Skin of body (tissue), 2 donors: ENCODE results near the gene RCBTB1. TPM values are rescaled to one million over a fixed set of nuclear protein-coding genes. Genes with fewer than 3 reads are reported as not detected.
A peak's percentile ranks its signal among the peaks of the same experiment; 100 is the strongest.
"Not testable (repeated sequence)": the region's sequence is repeated elsewhere in the genome, so short reads cannot be mapped to it uniquely, and the experiment has no call there.

Experiments used
- DNase-seq: peaks from one replicate; lab custom pipeline; 2025; lab: John Stamatoyannopoulos, UW
- total RNA-seq: library from RNA; depleted of rRNA; stranded (reverse); fragments of >200 nt; gene quantifications from one replicate; pipeline ENCODE4 v1.2.3, GENCODE V29; 2014

RCBTB1 gene
- total RNA-seq, 1 donor from 2014 or later: 12.5 TPM

DNA sequence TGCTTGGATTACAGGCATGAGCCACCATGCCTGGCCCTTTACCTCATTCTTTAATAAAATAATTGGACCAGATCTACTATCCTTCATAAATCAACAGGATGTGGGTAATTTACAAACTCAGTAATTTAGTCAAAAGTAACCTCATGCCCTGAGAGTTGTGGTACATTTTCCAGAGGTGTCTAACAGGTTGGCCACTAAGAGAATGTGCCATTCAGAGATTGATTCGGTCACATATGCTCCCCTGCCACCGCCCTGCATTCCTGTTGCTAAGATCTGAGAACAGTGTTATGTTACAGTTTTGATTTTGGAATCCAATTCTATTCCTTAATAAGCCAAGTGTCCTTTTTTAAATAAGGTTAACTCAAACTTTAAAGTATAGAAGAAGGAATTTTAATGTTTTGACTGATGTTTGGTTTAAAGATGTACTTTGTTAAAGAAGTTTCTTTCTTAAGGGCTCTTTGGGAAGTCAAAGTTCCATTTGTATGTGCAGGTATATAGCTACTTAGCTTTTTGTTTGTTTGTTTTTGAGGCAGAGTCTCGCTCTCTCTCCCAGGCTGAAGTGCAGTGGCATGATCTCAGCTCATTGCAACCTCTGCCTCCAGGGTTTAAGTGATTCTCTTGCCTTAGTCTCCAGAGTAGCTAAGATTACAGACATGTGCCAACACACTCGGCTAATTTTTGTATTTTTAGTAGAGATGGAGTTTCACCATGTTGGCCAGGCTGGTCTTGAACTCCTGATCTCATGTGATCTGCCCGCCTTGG is 60.4 kb downstream of the RCBTB1 start:
- DNase-seq: no peak

DNA sequence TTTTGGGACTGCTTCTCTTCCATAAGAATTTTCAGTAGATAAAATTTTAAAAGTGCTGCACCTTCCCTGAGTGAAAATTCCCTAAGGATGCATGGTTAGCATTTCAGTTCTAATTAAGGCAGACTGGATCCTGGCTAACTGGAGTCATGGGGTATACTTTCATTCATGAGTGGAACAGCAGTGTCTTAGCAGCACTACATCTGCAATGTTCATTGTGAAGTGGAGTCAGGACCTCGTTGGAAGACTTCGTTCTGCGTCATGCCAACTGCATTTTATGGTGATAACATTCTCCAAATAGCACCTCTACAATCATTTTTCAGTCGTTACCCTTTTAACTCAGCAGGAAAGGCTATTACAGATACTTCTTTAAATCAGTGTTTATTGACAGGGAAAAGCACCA is 64.1 kb downstream of the RCBTB1 start:
- no peak for DNase-seq

DNA sequence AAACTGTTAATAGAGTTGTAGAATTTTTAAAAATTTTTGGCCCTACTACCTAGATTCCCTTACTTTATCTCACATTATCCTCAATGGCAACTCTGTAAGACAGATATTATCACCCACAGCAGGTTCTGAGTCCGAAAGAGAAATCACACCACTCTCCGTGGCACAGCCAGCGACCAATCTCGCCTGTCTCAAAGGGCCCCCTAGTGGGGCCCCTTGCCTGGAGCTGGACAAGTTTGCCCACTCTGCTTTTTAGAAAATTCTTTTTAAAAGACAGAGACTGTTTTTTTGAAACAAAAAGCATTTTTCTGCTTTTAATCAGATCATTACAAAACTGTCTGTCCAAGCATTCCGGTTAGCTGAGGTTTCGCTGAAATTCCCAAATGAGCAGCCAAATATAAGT is 67.9 kb downstream of the RCBTB1 start:
- no peak for DNase-seq

DNA sequence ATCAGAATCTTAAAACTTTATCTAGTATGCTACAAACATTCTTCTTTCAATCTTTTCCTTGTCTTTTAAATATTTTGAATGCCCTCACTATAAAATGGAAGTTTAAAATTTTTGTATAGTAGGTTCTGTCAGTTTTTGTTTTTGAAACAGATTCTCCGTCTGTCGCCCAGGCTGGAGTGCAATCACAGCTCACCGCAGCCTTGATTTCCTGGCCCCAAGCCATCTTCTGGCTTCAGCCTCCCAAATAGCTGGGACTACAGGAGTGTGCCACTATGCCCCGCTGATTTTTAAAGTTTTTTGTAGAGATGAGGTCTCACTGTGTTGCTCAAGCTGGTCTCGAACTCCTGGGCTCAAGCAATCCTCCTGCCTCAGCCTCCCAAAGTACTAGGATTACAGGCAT is 68.9 kb downstream of the RCBTB1 start:
- no peak for DNase-seq

DNA sequence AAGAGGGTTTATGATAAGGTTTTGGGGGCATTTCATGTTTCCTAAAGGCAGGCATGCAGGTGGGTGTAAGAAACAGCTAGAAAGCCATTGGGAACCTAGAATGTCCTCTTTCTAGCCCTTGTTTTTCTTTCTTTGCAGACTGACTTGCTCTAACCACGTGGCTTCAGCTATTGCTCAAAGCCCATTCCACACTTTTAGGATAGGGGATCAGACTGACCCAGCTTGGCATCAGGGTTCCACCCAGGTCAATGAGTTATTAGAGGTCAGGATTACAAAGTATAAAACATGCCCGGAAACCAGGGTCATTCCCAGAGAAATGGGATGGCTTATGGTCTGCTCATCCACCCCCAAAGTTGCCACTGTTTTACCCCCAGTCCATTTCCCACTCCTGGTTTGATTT is 72.8 kb downstream of the RCBTB1 start:
- DNase-seq: no peak

DNA sequence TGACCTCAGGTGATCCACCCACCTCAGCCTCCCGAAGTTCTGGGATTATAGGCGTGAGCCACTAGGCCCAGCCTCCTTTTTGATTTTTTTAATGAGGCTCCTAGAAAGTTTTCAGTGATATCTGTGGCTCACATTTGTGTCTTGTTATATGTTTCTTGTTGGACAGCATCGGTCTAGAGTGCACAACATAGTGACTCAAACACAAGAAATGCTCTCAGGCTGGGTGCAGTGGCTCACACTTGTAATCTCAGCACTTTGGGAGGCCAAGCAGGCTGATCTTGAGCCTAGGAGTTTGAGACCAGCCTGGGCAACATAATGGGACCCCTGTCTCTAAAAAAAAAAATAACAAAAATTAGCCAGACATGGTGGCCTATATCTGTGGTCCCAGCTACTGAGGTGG is 81.4 kb downstream of the RCBTB1 start:
- no peak for DNase-seq

DNA sequence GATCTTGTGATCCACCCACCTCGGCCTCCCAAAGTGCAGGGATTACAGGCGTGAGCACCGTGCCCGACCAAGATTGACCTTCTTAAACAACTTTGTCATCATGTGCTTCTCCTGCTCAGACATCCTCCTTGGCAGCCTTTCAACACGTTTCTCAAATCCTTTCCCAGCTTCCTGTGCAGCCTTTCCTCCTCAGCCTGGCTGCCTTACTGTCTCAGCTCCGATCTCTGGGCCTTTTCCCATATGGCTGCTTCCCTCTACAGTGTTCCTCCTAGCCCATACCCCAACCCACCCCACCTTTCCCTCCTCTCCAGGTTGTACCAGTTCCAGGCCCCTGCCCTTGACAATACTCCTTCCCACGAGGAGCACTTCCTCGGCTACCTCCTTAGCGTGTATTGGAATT is 82.4 kb downstream of the RCBTB1 start:
- DNase-seq: no peak

DNA sequence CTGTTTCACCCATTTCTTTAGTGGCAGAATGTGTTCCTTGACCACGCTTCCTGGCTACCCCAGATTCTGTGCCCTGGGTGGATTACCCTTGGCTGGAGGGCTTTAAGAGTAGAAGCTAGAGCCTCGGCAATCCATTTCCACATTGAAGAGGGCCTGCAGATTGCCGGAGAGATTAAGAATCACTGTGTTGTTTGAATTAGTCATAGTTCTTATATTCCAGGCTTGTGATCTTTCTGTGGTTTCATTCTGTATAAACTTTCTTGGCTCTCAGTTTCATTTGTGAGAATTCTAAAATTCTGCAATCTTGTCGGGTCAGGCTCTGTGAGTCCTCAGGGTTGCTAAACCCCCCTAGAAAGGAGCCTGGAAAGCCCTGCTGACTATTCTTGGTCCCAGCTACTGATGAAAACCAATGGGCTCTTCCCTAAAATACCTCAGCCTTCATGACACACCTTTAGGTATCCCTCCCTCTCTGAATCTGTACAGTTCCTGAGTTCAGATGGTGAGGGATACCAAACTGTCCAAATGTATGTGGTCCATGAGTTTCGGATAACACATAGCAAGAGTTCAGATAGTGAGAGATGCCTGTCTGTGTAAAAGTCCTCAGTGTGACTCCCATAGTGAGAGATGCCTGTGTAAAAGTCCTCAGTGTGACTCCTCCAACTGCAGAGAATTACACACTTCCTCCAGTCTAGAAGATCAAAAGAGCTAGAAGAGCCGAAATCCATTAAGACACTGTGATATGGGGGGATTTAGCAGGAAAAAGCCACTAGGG is 85.3 kb downstream of the RCBTB1 start:
- DNase-seq: no peak

DNA sequence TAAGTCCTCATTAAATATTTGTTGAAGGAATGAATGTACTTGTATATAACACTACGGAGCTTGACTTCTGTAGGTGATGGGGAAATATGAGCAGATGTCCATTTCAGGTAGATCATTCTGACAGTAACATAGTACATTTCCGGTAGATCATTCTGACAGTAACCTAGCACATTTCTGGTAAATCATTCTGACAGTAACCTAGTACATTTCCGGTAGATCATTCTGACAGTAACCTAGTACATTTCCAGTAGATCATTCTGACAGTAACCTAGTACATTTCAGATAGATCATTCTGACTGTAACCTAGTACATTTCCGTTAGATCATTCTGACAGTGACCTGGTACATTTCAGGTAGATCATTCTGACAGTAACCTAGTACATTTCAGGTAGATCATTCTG is 87.2 kb downstream of the RCBTB1 start:
- DNase-seq: no peak

DNA sequence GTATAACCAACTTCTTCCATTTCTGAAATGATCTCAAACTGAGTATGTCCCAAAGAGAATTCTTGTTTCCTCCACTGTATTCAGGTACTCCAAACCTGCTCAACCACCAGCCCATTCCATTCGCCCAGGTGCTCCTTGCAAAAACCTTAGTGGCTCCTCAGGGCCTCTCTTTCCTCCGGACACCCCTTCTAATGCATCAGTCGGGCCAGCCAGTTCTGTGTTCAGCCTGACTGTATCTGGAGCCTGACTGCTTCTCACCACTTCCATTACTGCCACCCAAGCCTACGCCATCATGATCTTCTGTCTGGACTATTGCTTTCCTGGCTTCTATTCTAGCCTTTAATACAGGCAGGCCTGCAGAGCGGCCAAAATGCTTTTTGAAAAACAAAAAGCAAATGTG is 88.1 kb downstream of the RCBTB1 start:
- DNase-seq: no peak

DNA sequence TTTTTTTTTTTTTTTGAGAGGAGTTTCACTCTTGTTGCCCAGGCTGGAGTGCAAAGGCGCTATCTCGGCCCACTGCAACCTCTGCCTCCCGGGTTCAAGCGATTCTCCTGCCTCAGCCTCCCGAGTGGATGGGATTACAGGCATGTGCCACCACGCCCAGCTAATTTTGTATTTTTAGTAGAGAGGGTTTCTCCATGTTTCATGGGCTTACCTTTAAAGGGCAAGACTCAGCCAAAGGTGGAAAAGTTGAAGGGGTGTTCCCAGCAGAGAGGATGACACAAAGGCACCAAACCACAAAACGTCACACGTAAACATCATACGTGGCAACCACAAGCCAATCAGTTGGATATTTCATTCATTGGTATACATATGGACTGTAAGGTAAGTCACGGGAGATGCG is 88.5 kb downstream of the RCBTB1 start:
- DNase-seq: not testable (repeated sequence)

DNA sequence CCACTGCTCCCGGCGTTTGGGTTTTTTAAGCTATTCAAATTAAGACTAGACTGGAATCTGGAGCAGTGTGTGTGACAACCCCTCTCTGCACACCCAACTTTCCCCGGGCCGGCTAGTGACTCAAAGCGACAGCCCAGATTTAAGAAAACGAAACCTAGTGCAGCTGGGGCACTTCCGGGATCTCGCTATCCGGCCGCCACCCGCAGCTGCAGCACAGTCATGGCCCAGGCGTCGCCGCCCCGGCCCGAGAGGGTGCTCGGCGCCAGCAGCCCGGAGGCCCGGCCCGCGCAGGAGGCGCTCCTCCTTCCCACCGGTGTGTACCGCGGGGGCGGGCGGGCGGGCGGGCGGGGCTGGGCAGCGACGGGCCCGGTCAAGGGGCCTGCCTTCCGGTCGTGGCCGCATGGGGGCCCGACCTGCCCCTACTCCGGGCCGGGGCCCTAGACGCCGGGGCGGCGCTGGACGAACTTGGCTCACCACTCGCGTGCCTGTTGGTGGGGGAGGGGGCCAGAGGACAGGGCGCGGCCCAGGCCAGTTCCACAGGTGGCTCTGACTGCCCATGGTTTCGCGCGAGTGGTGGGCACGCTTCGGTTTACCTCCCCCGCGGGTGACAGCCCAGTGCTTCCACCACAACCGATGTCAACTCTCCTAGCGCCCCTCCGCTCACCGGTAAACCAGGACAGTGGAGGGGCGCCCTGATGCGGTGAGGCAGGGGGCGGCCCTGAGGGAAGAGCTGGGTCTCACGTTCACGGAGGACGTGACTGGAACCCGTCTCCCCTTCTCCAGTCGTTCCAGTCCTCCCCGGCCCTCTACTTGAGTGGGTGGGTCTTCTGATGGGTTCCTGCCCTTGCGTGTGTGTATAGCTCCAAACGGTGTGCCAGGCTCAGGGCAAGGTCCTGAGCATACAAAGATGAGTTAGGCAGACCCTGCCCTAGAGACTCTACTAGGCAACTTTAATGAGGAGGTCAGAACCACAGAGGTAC is 89.3 kb downstream of the RCBTB1 start, which contains the start of gene PHF11:
PHF11 (plus strand) TSS at position 171 of the 980 bp plus-strand sequence; CDS start at position 220, 49 bp downstream.
- peak; percentile 47 for DNase-seq

DNA sequence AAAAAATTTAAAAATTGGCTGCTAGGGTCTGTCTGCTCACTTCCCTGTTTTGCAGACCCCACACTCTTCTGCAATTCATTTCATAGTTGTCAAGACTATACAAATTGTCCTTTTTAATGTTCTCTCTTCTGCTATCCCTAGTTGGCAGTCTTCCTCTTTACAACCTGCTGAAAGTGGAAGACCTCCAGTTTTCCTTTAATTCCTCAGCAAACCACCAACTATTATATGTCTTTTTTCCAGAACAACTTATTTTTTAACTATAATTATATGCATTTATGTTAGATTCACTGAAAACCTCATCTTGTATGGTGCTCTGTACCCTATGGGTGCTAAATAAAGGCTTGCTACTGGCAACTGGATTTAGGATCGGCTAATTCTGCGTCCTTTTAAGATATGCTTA is 90.7 kb downstream of the RCBTB1 start:
- no peak for DNase-seq

DNA sequence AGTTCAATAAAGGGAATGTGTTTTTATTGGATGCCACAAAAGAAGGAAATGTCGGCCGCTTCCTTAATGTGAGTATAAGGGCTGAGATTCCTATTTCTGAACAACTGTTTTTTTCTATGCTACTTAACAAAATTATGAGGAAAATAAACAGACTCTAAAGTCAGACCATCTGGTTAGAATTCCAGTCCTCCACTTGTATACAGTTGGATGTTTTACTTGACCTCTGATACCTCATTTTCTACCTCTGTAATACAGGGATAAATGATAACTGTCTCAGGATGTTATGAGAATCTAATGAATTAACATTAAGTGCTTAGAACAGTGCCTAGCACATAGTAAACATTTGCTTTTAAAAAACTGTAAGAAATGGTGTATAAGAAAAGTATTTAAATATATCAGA is 96.8 kb downstream of the RCBTB1 start:
- no peak for DNase-seq

Other genes starting within 250 kb of the RCBTB1 start
- gene CAB39L, start 141.5 kb downstream of the RCBTB1 start, total RNA-seq: 10.9 TPM
- 9.9 TPM for gene SETDB2, start 141.3 kb downstream of the RCBTB1 start, total RNA-seq
- gene PHF11, start 89.6 kb downstream of the RCBTB1 start, total RNA-seq: 20.7 TPM
- 0.59 TPM for gene ARL11, start 42.9 kb upstream of the RCBTB1 start, total RNA-seq
- gene EBPL, start 105.9 kb upstream of the RCBTB1 start, total RNA-seq: 54.2 TPM
- 28.3 TPM for gene KPNA3, start 207.1 kb upstream of the RCBTB1 start, total RNA-seq